ENCODE data around the gene ANKRD49.

GRCh38 chr11:94516725-94517124 lies 22.9 kb downstream of the ANKRD49 start:
- no peak for TF ChIP-seq POLR2A (IDR thresholded peaks at IDR 0.05)
- no peak for TF ChIP-seq CTCF (IDR thresholded peaks at IDR 0.05 in 8 of 11, conservative IDR thresholded peaks at IDR 0.05 in 3 of 11)
